H4 (cell line): ENCODE data around the gene FGGY. TPM values are rescaled to one million over a fixed set of nuclear protein-coding genes. Genes with fewer than 3 reads are reported as not detected.
"Not testable (repeated sequence)": the region's sequence is repeated elsewhere in the genome, so short reads cannot be mapped to it uniquely, and the experiment has no call there.

Source experiments
- DNase-seq: peaks from one replicate; pipeline ENCODE4 v3.0.0-alpha.2; 2015; ENCODE audit warnings: low spot score
- total RNA-seq: library from RNA; depleted of rRNA; stranded (reverse); fragments of >200 nt; shearing (Covaris generic); gene quantifications from 2 replicates; pipeline ENCODE4 v1.2.3, GENCODE V29; 2014; rRNA removed

Gene FGGY
- 4.9 and 8.4 TPM in 2 replicates for total RNA-seq

- DNase-seq: peak; percentile 99
These were observed at the start of gene FGGY for GRCh38 chr1:59296358-59297256. FGGY (plus strand) TSS chr1:59297094; CDS start chr1:59321550, 24,456 bp downstream.

GRCh38 chr1:59248758-59249157 is 48.1 kb upstream of the FGGY start:
- DNase-seq: no peak

DNA sequence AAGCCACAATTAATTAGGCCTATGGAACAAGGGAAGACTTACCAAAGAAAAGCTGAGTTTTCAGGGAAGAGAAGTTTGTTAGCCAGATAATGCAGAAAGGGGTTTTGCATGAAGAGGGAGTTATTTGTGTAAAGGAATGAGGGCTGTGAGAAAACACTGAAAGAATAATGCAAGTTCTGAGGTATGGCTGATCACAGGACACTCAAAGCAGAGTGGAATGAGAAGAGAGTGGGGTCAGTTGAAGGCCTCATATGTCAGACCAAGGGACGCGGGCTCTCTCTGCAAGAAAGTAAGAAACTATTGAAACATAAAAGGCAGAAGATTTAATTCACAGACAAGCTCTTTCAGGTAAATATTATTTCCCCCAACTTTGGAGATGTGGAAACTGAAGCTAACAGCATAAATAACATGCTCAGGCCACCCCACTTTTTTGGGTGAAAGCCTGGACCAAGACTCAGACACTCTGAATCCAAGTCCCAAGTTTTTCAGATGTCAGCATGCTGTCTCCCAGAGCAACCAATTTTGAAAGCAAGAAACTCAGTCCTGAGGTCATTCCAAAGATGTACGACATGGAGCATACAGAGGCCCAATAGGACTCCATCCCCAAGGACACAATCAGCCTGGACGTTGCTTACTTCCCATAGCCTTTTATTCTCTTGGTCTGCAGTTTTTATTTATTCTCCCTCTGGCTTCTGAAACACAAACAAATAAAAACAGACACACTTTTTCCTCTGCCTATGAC is 47.3 kb upstream of the FGGY start:
- DNase-seq: no peak

GRCh38 chr1:59251061-59251460 is 45.8 kb upstream of the FGGY start:
- not testable (repeated sequence) for DNase-seq

GRCh38 chr1:59256429-59256828 is 40.5 kb upstream of the FGGY start:
- DNase-seq: not testable (repeated sequence)

DNA sequence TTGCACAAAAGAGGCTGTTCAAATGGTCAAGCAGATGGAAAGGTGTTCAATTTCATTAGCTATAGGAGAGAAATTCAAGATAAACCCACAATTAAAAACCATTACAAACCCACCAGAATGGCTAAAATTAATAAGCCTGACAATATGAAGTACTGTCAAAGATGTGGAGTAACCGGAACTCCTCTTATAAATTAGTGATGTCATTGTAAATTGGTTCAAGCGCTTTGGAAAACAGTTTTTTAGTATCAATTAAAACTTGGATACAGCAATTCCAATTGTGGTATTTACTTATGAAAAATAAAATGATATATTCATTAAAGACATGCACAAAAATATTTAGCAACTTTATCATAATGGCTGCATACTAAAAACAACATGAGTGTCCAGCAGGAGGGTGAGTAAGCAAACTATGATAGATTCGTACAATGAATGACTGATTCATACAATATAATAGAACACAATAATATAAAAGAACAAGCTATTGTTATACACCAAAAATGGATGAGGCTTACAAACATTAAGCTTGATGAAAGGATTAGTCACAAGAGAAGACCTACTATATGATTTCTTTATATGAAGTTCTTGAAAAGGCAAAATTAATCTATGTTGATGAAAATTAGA is 38.4 kb upstream of the FGGY start:
- no peak for DNase-seq

DNA sequence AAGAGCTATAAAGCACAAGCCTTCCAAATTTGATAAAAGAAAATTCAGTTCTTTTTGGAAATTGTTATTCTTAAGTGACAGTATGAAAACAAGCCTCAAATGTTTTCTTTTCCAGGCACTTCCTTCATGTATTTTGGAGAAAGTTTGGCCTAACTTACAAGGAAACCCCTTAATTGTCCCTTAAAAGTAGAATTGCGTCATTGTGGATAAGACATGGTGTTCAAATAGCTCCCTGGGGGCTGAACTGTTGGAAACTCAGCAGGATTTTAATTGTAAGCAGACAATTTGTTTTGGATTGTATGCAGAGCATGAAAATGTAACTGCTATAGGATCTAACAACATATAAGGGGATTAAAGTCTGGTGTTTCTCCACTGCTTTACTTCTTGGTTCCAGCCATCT is 35.4 kb upstream of the FGGY start:
- no peak for DNase-seq

GRCh38 chr1:59262631-59263030 is 34.3 kb upstream of the FGGY start:
- DNase-seq: no peak

DNA sequence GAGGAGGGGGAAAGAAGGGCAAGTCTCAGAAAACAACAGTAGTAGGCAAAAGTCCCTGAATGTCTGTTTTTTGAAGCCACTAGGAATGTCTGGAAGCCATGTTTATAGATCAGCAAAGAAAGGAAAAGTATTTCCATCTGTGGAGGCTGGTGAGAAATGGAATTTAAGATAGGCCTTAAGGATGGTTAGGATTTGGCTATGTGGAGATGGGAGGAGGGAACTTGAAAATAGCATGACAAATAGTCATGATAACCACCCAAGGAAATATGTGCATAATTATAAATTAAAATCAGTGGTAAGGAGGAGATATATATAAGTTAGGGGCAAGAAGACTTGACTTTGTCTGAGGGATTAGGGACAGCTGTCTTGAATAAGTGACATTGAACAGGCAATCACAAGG is 33.8 kb upstream of the FGGY start:
- DNase-seq: no peak

- no peak for DNase-seq
These were observed 31.3 kb upstream of the FGGY start for GRCh38 chr1:59265622-59266021.

DNA sequence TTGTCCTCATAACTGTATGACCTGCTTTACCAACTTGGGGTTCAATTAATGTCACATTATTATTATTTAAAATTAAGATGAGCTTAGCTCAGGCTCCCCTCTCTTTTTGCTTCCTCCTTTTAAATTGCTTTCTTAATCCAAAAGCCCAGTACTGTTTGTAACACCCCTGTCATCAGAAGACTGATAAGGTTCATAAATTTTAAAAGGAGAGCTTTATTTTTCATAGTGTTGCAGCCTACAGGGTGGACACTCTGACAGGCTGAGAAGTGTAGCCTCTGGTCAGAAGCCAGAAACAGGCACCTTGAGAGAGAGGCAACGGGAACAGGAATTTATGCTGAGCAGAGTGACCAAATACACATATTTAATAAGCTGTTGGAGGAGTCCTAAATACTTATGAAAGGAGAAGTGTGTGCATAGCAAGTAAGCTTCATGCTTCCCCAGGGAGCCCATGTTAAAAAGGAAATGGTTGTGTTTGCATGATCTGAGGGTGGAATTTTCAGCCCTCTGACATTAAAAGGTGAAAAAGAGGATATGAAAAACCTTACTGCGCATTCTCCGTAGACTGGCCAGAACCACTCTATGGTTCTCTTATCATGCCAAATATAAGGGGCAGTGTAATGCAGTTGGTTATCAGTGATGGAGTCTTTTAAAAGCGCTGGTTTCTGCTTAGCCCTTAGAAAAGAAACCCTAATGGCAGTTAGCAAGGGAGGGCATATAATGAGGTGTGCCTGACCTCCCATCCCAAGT is 30.5 kb upstream of the FGGY start:
- no peak for DNase-seq

GRCh38 chr1:59266927-59267293 is 30.0 kb upstream of the FGGY start:
- no peak for DNase-seq

DNA sequence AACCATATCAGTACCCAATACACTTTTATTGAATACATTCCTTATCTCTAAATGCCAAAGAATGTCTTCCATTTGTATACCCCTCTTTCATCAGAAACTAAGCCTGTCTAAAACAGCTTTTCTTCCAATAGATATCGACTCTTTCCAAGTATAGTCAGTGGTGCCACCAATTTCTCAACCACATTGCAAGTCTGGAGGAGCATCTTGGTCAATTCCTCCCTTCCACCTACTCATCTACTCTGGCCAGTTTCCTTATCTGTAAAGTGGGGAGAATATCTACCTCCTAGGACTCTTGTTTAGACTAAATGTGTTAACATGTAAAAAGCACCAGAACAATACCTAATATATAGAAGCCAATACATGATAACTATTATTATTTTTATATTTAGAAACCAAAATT is 28.5 kb upstream of the FGGY start:
- no peak for DNase-seq

DNA sequence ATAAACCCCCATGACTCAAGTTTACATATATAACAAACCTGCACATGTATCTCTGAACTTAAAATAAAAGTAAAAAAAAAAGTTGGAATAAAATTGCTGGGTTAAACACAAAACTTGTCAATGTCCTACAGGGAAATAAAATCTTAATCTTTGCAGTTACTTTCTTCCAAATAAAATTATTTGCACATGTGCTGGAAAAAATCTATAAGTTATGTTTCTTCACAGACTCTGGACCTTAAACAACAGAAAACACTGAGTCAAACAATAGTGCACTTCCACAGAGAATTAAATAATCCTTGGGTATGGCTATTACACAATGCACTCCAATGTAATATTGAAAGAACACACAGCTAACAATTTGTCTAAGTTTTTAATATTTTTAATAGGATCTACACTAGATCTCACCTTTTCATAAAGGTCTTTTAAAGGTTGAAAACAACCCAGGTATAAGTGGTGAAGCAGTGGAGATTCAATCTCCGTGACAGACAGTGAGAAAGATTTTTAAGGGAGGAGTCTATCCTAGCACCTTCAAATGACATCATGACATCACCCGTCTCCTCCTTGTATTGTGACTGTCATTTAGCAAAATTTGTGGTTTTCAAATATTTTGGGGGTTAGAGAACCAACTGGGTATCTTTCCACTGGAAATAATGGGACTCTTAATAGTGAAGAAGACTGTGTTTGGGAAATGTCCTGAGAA is 25.2 kb upstream of the FGGY start:
- DNase-seq: no peak

GRCh38 chr1:59272507-59272906 is 24.4 kb upstream of the FGGY start:
- no peak for DNase-seq

DNA sequence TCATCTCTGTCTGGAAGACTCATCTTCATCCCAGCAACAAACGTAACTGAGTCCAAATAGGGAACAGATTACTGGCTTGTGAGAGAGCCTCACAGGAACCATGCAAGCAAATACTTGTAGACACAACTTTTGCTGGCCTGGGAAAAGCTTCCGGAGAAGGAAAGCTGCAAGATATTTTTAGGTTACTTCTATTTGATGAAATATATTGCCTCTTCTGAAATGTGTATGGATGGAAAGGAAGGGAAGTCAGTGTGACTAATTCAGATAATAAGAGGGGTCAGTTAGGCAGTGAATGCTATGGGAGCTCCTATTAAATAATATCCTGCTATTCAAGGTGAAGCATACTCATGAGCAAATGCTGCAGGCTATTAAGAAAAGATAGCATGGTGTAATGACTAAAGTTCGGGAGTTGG is 20.4 kb upstream of the FGGY start:
- DNase-seq: no peak

- DNase-seq: no peak
These were observed 18.0 kb upstream of the FGGY start for GRCh38 chr1:59278780-59279354.

GRCh38 chr1:59279645-59280044 is 17.2 kb upstream of the FGGY start:
- DNase-seq: no peak

DNA sequence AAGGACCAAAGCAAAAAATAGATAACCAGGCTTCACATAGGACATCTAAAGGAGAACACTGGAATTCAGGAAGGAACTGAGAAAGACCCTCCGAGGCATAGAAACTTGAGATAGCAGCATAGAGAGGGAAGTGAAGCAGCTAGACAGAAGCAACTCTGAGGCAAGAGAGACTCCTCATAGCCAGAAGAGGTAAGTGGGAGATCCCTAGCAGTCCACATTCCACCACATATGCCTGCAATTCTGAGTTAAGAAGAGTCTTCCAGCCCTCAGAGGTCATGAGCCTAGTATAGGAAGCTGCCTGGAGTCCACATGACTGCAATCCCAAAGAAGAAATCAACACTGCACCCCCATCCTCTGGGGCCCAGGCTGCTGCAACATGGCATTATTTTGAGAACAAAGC is 13.9 kb upstream of the FGGY start:
- DNase-seq: no peak

DNA sequence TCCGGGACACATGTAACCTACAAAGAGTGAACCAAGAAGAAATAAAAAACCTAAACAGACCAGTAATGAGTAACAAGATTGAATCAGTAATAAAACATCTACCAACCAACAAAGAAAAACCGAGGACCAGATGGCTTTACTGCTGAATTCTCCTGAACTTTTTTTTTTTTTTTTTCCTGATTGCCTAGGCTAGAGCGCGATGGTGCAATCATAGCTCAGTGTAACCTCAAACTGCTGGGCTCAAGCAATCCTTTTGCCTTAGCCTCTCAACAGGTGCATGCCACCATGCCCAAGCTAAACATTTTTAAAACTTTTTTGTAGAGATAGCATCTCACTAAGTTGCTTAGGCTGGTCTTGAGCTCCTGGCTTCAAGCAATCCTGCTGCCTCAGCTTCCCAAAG is 11.2 kb upstream of the FGGY start:
- DNase-seq: no peak

DNA sequence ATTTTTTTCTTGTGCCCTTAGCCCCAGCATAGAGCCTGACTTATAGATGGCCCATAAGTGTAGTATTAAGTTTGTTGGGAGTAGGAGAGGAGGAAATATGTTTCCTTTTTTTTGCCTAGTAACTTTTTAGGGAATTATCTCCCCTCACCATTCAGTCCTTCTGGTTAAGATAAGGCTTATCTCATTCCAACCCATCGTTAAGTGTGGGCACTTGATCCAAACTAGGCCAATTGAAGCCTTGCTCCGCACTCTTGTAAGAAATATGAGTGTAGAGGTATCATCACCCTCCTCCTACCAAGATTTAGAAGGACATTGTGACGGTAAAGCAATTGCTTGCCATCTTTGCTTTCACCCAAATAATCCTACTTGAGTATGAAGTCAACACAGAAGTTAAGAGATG is 8.8 kb upstream of the FGGY start:
- no peak for DNase-seq
